Activated CD4-positive, alpha-beta T cell treated with anti-CD3 and anti-CD28 coated beads for 4 hours (primary cell): ENCODE measurements around the gene SLC44A5.
"Not testable (repeated sequence)": the region's sequence is repeated elsewhere in the genome, so short reads cannot be mapped to it uniquely, and the experiment has no call there.

Experiments used
- DNase-seq, 2 donors: peaks; one replicate each; pipeline ENCODE4 v3.0.0-alpha.2; 2020

The SLC44A5 gene

DNA sequence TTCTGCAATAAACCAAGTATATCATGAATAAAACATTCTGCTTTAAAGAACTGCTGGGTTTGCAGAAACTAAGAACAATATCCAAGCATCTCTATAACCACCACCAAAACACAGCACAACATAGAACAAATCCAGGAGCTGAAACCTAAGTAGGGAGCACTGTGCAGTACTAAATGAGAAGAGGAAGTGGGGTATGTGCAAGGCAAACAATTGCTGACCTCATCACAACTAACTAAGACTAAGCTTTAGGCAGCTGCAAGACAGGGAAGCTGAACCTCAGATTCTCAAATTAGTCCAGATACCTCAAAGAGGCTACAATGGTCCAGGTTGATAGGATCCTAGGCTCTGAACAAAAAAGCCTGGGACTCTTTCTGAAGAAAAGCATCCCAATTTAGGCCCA lies 172.6 kb downstream of the SLC44A5 start:
- DNase-seq: no peak

DNA sequence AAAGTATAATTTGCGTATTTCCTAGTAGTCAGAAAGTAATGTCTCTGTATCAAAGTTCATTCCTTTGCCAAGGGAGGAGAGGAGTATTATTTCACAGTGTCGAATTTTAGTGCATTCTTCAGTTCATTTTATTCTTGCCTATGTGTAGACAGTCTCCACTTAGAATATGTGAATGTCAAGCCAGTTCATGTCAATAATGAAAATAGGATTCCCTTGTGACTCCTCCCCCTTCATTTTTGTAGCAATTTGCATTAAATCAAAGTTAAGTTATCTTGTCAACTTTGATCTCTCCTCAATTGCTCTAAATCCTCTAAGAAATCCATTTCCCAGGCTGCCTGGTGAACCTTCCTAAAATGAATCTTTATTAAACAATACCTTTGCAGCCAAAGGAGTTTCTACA lies 179.1 kb downstream of the SLC44A5 start:
- DNase-seq: no peak

DNA sequence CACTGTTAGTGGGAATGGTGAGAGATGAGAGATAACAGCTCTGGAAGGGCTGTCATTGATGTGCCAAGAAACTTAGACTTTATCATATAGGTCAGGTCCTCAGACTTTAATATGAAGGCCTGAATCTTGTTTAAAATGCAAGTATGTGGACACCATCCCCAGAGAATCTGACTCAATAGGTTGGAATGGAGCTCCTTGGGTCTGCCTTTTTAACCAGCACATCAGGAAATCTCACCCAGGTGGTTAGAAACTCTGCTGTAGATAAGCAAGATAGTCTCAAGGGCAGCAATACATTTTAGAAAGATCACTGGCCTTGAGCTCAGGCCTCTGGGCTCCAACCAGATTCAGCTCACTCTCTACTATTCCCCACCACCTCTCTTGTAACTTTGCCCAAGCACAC lies 180.4 kb downstream of the SLC44A5 start:
- DNase-seq: no peak

DNA sequence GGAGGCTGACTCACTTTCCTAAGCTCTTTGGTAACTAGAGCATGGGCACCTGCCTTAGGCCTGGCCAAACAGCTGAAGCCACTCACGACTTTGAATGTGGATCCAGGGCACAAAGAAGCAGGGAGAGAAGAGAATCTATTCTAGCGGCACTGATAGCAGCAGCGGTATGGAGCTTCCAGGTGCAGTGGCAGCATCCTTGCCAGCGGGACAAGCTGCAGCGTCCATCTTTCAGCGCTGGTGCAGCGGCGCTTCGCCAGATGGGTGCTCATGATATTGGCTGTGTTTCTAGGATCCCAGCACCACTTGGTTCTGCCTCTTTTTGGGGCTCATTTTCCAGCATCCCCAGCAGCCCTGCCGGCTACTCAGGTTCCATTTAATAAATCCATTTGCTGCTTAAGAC lies 184.2 kb downstream of the SLC44A5 start:
- DNase-seq: no peak

DNA sequence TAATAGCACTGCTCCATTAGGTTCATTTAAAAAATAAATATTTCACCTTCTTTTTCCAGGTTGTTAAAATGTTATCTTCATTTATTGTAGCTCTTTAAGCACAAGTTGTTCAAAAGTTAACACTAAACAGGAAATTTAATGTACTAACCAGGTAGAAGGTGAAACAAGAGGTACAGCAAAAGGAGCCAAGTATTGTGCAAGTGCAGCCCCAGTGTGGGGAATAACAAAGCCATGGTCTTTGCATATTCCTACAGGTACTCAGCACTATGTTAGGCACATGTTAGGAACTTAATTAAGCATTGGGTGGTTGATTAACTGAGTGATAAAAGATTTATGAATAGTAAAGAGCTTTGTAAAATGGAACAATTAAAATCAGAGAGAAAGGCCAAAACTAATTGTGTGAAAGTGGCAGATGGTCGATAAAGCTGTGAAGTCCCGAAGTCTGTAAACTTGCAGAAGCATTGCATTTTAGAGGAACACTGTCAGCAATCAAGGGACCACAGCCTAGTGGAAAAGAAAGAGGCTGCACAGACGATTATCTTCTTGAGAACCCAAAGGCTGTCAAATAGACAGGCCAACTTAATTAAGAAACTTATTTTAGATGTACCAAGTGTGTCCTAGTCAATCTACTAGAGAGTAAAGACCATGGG lies 185.8 kb downstream of the SLC44A5 start:
- DNase-seq: no peak

DNA sequence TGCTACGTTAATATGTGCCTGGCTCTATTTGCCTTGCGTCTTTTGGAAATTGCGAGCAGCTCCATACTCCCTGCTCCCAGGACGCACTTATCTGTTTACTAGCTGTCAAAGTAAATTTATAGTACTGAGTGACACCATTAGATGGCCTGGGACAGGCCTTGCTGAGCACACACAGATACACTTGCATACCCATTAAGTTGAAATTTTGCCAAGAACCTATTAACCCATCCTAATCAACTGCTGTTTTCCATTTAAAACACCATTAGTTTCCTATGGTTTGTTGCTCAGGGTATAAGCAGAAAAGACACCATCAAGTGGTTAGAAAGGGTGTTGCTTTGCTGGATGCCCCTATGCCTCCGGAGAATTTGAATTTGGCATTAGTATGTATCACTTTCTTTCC lies 187.3 kb downstream of the SLC44A5 start:
- DNase-seq: no peak

DNA sequence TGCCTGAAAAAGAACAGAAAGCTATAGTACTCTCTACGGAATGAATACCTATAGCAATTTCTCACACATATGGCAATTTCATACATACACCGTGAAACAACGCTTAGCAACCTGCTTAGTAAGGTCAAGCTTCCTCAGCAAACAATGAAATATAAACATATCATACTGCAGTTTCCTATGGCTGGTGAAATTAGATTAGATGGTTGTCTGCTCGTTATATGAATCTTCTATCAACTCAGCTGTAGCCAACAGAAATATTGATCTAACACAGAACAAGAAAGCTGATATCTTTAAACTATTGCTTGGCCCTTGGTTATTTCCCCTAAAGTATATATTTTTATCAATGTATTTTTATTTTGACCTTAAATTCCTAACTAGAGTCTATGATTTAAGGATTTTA lies 187.8 kb downstream of the SLC44A5 start:
- no peak for DNase-seq

DNA sequence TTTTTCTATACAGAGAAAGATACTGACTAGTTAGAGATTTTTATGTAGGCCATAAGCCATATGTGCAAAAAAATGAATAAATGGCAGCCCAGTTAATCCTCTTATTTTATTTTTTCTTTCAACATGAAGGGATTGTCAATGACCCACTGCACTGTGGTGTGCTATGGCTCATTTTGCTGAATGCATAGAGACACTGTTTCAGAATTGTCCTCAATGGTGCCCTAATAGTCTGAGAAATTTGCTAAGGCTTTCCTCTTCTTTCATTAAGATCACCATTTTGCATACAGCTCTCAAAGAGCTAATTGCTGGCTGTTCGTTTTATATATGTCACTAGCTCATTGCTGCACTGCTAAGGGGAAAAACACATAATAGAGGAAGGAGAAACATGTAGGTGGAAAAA lies 189.5 kb downstream of the SLC44A5 start:
- no peak for DNase-seq

DNA sequence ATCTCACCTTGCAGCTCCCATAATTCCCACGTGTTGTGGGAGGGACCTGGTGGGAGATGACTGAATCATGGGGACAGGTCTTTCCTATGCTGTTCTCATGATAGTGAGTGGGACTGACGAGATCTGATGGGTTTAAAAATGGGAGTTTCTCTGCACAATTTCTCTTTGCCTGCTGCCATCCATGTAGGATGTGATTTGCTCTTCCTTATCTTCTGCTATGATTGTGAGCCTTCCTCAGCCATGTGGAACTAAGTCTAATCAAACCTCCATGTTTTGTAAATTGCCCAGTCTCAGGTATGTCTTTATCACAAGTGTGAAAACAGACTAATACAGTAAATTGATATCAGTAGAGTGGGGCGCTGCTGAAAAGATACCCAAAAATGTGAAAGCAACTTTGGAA lies 195.7 kb downstream of the SLC44A5 start:
- no peak for DNase-seq

DNA sequence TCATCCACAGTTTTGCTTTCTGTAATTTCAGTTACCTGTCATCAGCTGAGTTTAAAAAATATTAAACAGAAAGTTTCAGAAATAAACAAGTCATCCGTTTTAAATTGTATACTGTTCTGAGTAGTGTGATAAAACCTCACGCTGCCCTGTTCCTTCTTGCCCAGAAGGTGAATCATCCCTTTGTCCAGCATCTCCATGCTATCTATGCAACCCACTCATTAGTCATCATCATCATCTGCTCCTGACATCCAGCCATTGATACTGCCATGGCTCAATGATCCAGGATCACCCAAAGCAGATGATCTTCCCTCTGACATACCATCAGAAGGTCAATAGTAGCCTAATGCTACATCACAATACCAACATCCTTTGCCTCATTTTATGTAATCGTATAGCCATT lies 198.3 kb downstream of the SLC44A5 start:
- no peak for DNase-seq

DNA sequence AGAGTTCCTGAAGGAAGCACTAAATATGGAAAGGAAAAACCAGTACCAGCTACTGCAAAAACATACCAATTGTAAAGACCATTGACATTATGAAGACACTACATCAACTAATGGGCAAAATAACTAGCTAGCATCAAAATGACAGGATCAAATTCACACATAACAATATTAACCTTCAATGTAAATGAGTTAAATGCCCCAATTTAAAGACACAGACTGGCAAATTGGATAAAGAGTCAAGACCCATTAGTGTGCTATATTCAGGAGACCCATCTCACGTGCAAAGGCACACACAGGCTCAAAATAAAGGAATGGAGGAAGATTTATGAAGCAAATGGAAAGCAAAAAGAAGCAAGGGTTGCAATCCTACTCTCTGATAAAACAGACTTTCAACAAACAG lies 206.2 kb downstream of the SLC44A5 start:
- DNase-seq: not testable (repeated sequence)

DNA sequence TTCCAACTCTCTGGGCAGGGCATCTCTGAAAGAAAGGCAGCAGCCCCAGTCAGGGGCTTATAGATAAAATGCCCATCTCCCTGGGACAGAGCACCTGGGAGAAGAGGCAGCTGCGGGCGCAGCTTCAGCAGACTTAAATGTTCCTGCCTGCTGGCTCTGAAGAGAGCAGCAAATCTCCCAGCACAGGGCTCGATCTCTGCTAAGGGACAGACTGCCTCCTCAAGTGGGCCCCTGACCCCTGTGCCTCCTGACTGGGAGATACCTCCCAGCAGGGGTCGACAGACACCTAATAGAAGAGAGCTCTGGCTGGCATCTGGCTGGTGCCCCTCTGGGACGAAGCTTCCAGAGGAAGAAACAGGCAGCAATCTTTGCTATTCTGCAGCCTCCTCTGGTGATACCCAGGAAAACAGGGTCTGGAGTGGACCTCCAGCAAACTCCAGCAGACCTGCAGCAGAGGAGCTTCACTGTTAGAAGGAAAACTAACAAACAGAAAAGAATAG lies 207.7 kb downstream of the SLC44A5 start:
- not testable (repeated sequence) for DNase-seq

DNA sequence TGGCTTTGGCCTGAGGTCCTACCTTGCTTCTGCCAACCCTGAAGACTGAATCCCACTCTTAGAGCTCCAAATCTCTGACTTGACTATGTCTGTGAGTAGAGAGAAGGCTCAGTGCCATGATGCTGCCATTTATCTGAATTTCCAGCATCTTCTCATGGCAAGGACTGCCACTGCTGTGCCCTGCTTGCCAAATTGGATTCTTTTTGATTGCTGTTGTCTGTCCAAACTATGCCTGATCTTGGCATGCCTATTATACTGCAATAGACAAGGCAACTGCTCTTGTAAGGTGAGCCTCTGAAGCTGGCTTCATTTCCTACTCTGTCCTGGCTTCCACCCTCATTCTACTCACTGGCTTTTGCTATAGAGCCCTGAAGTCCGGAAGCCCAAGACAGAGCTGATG lies 210.2 kb downstream of the SLC44A5 start:
- DNase-seq: no peak

DNA sequence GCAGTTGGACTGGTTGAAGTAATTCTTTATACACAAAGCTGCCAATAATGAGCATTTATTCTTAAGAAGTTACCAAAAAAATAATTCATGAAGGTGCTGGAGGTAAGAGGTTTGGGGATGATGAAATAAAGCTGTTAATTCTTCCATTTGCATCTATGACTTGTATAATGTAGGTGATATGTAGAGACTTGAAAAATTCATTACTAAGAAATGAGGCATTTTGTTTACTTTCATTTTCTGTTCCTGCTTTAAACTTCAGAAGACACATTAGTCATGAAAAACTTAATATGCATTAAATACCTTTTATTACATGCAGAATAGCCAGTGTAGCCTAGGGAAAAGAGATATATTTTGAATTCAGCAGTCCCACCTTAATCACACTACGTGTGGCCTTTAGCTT lies 214.2 kb downstream of the SLC44A5 start:
- no peak for DNase-seq

DNA sequence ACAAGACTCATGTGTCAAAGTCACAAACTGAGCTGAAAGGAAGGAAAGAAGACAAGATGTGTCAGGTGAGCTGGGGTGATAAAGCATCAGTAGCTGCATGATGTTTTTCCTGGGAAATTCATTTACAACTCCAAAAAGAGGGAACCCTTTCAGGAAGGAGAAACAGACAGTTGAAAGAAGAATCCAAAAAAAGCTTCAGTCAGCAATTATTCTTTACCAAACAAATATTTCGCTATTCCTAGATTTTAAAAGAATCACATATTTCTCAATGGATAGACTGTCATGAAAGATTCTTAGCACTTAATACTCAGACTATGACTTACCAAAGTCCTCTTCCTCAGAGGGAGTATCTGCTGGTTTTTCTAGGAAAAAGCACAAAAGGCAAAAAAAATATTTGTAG lies 214.7 kb downstream of the SLC44A5 start:
- DNase-seq: no peak

DNA sequence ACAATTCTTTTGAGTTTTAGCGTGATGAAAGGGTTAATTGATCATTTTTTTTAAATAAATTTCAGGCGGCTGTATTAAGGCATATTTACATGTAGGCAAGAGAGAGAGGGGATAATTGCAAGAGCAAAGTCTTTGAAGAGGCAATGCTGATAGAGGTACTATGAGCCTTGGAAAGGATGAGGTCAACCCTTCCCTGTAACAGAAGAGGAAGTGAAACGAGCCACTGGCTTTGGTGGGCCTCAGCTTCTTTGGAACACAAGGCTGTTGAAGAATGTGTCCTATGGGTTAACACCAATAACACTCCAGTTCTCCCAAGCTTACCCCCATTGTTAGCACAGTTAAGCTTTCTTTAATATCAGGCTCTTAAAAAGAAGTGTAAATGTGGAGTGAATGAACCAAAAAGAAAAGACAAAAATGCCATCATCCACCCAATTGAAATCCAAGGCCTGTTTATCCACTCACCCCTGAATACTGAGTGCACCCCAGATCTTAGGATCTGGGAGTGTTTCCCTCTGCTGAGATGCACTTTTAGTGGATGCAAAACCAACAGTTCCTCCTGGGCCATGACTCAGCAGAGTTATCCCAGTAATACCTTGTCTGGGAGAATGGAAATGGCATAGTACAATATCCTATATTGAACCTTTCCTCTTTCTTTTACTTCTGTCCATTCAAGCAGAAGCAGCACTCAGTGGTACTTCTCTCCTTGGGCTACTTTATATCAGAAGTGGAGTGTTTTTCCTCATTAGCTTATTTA lies 216.4 kb downstream of the SLC44A5 start:
- no peak for DNase-seq

DNA sequence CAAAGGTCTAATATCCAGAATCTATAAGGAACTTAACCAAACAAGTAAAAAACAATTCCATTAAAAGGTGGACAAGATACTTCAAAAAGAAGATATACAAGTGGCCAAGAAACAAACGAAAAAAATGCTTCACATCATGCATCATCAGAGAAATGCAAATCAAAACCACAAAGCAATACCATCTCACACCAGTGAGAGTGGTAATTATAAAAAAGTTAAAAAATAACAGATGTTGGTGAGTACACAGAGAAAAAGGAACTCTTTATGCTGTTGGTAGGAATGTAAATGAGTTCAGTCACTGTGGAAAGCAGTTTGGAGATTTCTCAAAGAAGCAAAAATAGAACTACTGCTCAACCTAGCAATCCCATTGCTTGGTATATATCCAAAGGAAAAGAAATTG lies 218.6 kb downstream of the SLC44A5 start:
- no peak for DNase-seq

DNA sequence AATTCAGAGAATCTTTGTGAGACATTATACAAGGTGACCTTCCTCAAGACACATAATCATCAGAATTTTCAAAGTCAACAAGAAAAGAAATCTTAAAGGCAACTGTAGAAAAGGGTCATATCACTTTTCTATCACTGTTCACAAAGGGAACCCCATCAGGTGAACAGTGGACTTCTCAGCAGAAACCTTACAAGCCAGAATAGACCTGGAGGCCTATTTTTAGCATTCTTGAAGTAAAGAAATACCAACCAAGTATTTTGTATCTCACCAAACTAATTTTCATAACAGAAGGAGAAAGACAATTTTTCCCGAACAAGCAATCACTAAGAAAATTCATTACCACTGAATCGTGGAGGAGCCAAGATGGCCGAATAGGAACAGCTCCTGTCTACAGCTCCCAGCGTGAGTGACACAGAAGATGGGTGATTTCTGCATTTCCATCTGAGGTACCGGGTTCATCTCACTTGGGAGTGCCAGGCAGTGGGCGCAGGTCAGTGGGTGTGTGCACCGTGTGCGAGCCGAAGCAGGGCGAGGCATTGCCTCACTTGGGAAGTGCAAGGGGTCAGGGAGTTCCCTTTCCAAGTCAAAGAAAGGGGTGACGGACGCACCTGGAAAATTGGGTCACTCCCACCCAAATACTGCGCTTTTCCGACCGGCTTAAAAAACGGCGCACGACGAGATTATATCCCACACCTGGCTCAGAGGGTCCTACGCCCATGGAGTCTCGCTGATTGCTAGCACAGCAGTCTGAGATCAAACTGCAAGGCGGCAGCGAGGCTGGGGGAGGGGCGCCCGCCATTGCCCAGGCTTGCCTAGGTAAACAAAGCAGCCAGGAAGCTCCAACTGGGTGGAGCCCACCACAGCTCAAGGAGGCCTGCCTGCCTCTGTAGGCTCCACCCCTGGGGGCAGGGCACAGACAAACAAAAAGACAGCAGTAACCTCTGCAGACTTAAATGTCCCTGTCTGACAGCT lies 235.2 kb downstream of the SLC44A5 start:
- not testable (repeated sequence) for DNase-seq

DNA sequence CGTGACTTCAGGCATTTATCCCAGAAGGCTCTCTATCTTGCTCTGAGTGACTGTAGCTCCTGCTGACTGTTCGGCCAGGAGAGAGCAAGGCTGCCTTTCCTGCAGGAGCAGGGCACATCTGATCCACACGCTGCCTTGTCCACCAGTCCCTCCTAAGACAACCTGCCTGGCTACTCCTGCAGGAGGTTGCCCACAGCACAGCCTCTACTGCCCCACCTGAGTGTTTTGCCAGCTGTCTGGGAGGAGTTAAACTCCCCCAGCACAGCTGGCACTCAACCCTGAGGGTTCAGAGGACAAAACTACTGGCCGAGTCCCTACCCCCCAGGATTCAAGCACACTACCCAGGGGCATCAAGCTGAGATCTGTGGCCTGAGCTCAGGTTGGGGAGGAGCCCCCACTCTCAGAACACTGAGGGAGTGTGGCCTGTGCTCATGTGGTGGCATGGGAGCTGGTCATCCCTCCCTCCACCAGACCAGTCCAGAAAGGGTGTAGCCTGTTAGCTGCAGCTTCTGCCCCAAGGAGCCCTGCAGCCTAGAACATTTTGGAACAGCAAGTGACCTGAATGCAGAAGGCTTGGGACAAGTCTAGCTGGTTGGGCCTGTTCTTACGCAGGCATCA lies 237.3 kb downstream of the SLC44A5 start:
- DNase-seq: no peak

DNA sequence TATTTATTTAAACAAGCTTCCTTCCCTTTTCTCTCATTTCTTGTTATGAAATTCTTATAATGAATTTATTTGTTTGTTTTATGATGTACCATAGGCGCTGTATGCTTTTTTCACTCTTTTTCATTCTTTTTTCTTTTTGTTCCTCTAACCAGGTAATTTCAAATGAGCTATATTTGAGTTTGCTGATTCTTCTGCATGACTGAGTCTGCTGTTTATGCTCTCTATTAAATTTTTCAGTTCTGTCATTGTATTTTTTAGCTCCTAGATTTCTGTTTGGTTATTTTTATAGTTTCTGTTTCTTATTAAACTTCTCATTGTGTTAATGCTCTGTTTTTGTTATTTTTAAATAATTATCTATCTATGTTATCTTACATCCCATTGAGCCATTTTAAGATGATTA lies 244.3 kb downstream of the SLC44A5 start:
- DNase-seq: no peak

DNA sequence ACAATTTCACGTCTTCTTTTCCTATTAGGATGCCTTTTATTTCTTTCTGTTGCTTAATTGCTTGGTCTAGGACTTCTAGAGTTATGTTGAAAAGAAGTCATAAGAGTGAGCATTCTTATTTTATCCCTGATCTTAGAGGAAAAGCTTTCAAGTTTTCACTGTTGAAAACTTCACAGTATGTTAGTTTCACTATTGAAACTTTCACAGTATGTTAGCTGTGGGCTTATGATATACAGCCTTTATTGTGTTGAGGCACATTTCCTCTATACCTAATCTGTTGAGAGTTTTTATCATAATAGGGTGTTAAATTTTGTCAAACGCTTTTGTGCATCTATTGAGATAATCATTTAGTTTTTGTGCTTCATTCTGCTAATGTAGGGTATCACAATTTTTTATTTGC lies 249.7 kb downstream of the SLC44A5 start:
- no peak for DNase-seq

DNA sequence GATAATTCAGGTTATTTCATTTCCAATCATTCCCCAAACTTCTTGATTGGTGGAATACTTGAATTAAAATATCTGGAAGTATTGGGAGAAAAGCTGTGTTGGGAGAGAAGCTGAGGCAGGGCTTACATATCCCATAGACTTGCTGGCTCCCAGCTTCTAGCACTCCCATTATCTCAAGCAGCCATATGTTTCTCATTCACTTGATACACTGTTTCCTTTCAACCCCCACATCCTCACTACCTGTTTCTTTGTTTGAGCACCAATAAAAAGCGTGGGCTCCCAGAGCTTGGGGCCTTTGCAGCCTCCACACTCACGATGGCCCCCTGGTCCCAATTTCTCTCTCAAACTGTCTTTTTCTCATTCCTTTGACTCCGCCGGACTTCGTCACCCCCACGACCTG lies 256.6 kb downstream of the SLC44A5 start:
- not testable (repeated sequence) for DNase-seq

DNA sequence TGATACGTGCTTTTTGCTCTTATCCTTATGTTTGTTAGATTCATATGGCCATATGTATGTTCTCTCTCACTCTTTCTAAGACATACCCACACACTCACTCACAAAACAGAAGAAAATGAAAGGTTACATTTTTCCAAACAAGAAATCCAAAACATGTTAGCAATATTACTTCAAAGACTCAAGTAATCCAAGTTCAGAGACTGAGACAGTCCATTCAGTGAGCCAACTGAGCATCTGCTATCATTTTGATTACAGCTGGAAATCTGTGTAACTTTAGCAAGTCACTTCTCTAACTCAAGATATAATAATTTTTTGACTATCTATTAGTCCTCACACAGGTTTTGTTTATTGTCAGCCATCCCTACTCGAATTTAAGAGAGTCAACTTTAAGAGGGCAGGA lies 257.9 kb downstream of the SLC44A5 start:
- DNase-seq: no peak
